ENCODE data around the gene CELSR3.

Gene CELSR3, protein sequence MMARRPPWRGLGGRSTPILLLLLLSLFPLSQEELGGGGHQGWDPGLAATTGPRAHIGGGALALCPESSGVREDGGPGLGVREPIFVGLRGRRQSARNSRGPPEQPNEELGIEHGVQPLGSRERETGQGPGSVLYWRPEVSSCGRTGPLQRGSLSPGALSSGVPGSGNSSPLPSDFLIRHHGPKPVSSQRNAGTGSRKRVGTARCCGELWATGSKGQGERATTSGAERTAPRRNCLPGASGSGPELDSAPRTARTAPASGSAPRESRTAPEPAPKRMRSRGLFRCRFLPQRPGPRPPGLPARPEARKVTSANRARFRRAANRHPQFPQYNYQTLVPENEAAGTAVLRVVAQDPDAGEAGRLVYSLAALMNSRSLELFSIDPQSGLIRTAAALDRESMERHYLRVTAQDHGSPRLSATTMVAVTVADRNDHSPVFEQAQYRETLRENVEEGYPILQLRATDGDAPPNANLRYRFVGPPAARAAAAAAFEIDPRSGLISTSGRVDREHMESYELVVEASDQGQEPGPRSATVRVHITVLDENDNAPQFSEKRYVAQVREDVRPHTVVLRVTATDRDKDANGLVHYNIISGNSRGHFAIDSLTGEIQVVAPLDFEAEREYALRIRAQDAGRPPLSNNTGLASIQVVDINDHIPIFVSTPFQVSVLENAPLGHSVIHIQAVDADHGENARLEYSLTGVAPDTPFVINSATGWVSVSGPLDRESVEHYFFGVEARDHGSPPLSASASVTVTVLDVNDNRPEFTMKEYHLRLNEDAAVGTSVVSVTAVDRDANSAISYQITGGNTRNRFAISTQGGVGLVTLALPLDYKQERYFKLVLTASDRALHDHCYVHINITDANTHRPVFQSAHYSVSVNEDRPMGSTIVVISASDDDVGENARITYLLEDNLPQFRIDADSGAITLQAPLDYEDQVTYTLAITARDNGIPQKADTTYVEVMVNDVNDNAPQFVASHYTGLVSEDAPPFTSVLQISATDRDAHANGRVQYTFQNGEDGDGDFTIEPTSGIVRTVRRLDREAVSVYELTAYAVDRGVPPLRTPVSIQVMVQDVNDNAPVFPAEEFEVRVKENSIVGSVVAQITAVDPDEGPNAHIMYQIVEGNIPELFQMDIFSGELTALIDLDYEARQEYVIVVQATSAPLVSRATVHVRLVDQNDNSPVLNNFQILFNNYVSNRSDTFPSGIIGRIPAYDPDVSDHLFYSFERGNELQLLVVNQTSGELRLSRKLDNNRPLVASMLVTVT (N-terminal part only)

DNA sequence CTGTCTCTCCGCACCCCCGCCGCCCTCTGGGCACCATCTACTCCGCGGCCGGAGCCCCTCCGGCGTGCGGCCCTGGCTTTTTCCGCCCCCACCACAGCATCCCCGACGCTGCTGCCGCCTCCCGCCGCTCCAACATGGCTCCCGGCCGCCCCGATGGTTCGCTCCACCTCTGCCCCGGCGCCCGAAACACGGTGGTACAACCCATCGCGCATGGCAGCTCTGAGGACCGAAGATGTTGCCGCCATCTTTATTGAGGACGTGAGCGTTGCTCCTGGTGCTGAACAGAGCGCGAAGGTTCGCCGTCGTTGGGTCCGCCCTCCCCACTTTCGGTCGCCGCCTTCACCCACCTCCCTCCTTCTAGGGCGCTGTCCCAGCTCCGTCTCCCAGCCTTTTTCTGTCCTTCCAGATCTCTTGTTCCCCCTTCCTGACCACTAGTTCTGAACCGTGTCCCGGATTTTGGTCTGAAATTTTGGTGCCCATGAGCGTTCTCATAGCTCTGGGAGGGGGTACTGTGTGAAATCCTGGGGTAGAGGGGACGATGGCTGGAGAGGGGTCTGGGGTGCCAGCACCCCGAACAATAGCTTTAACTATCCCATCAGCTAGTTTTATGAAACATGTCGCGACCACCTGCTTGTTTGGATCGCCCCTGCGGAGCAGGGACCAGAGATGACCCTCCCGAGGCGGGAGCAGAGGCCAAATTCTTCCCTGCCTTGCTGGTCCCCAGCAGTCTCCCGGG is at the start of gene CELSR3:
CELSR3 (minus strand) TSS at position 134 of the 736 bp plus-strand sequence. CDS start 252 bp downstream, outside the sequence.
- H3K9ac ChIP-seq (ENCODE audit: insufficient read length, low read depth): peak within 1 kb of the TSS; percentile 98
- peaks cover 7% of the 10 kb centered on the region for H3K27me3 ChIP-seq (ENCODE audit: insufficient read depth, insufficient read length)
- no peaks in the 10 kb centered on the region for H3K9me3 ChIP-seq (ENCODE audit: insufficient read depth, low read length)
- H3K4me1 ChIP-seq (ENCODE audit: insufficient read depth, insufficient read length): peaks cover 10% of the 10 kb centered on the region
- H3K4me3 ChIP-seq (ENCODE audit: insufficient read length, low read depth): peak within 1 kb of the TSS; percentile 93
- peaks cover 34% of the 10 kb centered on the region for H3K36me3 ChIP-seq (ENCODE audit: insufficient read depth, insufficient read length, low read length)
- DNase-seq (ENCODE audit: low read depth, low spot score): peak; percentile 87
- TF ChIP-seq ZNF274 (IDR thresholded peaks at IDR 0.05; ENCODE audit: low read depth, low read length) (no peak), YY1 (IDR thresholded peaks at IDR 0.05; ENCODE audit: insufficient read depth, insufficient read length) (peak; percentile 89)

DNA sequence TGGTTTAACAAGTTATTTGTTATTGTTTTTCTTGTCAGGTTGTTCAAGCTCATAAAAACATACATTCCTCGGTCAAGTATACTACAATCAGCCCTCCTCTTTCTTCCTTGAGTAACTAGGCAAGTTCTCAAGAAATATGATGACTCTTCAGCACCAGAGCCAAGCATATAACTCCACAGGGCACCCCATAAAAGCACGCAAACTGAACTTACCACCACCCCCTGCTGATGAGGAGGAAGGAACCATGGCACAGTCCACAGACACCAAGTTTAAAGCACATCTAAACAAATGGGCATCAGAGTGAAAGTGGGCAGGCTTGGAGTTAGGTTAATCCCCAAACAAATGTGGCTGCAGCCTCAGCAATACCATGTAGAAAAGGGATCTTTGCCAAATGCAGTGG is 49.0 kb upstream of the CELSR3 start:
- DNase-seq (ENCODE audit: low read depth, low spot score): no peak
- Histone ChIP-seq H3K9me3 (ENCODE audit: insufficient read depth, low read length) (no peaks in the 10 kb centered on the region), H3K4me1 (ENCODE audit: insufficient read depth, insufficient read length) (peaks cover 7% of the 10 kb centered on the region), H3K36me3 (ENCODE audit: insufficient read depth, insufficient read length, low read length) (peaks cover 74% of the 10 kb centered on the region), H3K27me3 (ENCODE audit: insufficient read depth, insufficient read length) (no peaks in the 10 kb centered on the region), H3K9ac (ENCODE audit: insufficient read length, low read depth) (no peak overlapping the region), H3K4me3 (ENCODE audit: insufficient read length, low read depth) (no peak overlapping the region)
- no peak for TF ChIP-seq SUZ12 (IDR thresholded peaks at IDR 0.05; ENCODE audit: extremely low read depth, insufficient read depth, insufficient read length)

DNA sequence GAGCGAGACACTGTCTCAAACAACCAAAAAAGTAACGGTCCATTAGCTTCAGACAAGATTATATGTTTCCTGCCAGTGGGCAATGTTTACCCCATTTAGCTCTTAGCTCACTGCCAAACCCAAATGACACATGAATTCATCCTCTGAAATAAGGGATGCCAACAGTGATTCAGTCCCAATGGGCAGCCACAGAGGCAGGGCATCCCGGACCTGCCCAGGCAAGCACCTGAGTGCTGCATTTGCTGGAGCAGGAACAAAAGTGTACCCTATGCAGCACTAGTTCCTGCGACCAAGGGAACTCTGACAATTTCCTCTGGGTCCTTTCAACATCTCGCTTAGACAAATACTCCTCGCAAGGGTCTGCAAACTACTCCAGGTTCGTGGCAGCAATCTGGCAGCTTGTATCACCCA is 46.4 kb upstream of the CELSR3 start:
- TF ChIP-seq ZNF274 (IDR thresholded peaks at IDR 0.05; ENCODE audit: low read depth, low read length) (no peak), SUZ12 (IDR thresholded peaks at IDR 0.05; ENCODE audit: extremely low read depth, insufficient read depth, insufficient read length) (no peak), YY1 (IDR thresholded peaks at IDR 0.05; ENCODE audit: insufficient read depth, insufficient read length) (no peak)
- DNase-seq (ENCODE audit: low read depth, low spot score): no peak
- H3K36me3 ChIP-seq (ENCODE audit: insufficient read depth, insufficient read length, low read length): peaks cover 81% of the 10 kb centered on the region
- H3K9me3 ChIP-seq (ENCODE audit: insufficient read depth, low read length): no peaks in the 10 kb centered on the region
- peaks cover 7% of the 10 kb centered on the region for H3K4me1 ChIP-seq (ENCODE audit: insufficient read depth, insufficient read length)
- H3K9ac ChIP-seq (ENCODE audit: insufficient read length, low read depth): no peak overlapping the region
- H3K4me3 ChIP-seq (ENCODE audit: insufficient read length, low read depth): no peak overlapping the region
- no peaks in the 10 kb centered on the region for H3K27me3 ChIP-seq (ENCODE audit: insufficient read depth, insufficient read length)

DNA sequence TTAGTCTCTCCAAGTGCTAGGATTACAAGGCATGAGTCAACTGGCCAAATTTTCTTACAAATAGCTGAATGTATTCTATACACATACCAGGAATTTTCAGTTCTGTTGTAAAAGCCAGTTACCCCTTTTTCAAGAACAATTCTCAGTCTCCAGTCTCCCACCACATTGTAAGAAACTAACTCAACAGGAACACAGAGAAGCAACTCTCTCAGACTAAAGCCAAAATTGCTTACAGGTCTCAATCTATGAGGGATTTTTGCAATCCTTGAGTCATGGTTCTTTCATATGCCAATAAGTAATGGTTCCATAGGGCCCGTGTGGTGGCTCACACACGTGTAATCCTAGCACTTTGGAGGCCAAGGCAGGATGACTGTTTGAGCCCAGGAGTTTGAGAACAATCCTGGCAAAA is 45.8 kb upstream of the CELSR3 start:
- H3K9ac ChIP-seq (ENCODE audit: insufficient read length, low read depth): no peak overlapping the region
- H3K4me1 ChIP-seq (ENCODE audit: insufficient read depth, insufficient read length): peaks cover 7% of the 10 kb centered on the region
- H3K9me3 ChIP-seq (ENCODE audit: insufficient read depth, low read length): no peaks in the 10 kb centered on the region
- DNase-seq (ENCODE audit: low read depth, low spot score): no peak
- H3K36me3 ChIP-seq (ENCODE audit: insufficient read depth, insufficient read length, low read length): peaks cover 79% of the 10 kb centered on the region
- H3K27me3 ChIP-seq (ENCODE audit: insufficient read depth, insufficient read length): no peaks in the 10 kb centered on the region
- H3K4me3 ChIP-seq (ENCODE audit: insufficient read length, low read depth): no peak overlapping the region
- TF ChIP-seq YY1 (IDR thresholded peaks at IDR 0.05; ENCODE audit: insufficient read depth, insufficient read length) (no peak), ZNF274 (IDR thresholded peaks at IDR 0.05; ENCODE audit: low read depth, low read length) (no peak), SUZ12 (IDR thresholded peaks at IDR 0.05; ENCODE audit: extremely low read depth, insufficient read depth, insufficient read length) (no peak)

DNA sequence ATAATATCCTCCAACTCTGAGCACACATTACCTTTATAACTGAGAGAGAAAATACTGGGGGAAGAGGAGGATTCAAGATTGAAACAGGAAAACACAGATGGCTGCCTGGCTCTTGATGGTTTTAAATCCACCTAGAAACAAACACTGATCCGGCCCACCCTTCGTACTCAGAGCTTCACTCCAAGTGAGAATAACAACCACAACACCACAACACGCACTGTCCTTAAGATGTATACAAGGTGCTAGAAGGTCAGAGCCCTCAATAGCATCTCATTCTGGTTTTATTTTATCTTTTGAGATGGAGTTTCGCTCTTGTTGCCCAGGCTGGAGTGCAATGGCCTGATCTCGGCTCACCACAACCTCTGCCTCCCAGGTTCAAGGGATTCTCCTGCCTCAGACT is 44.5 kb upstream of the CELSR3 start:
- no peaks in the 10 kb centered on the region for H3K27me3 ChIP-seq (ENCODE audit: insufficient read depth, insufficient read length)
- no peak overlapping the region for H3K4me3 ChIP-seq (ENCODE audit: insufficient read length, low read depth)
- H3K36me3 ChIP-seq (ENCODE audit: insufficient read depth, insufficient read length, low read length): peaks cover 74% of the 10 kb centered on the region
- TF ChIP-seq SUZ12 (IDR thresholded peaks at IDR 0.05; ENCODE audit: extremely low read depth, insufficient read depth, insufficient read length) (no peak), ZNF274 (IDR thresholded peaks at IDR 0.05; ENCODE audit: low read depth, low read length) (no peak), YY1 (IDR thresholded peaks at IDR 0.05; ENCODE audit: insufficient read depth, insufficient read length) (no peak)
- H3K9me3 ChIP-seq (ENCODE audit: insufficient read depth, low read length): no peaks in the 10 kb centered on the region
- DNase-seq (ENCODE audit: low read depth, low spot score): no peak
- peak overlapping the region; percentile 18 for H3K9ac ChIP-seq (ENCODE audit: insufficient read length, low read depth)
- H3K4me1 ChIP-seq (ENCODE audit: insufficient read depth, insufficient read length): peaks cover 6% of the 10 kb centered on the region

DNA sequence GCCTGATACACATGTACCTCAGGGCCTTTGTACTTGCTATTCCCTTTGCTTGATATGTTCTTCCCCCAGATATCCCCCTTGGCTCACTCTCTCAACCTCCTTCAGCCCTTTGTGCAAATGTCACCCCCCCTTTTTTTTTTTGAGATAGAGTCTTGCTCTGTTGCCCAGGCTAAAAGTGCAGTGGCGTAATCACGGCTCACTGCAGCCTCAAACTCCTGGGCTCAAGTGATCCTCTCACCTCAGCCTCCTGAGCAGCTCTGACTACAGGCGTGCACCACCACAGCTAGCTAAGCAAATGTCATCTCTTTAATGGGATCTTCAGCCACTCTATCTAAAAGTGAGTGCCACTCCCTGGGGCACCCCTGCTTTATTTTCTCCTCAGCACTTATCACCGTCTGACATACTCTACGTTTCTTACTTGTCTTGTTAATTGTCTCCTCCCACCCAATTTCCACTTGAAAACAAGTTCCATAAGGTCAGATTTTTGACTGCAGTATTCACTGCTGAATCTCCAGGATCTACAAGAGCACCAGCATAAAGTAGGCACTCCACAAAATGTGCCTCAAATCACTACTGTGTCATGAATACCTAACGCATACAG is 39.7 kb upstream of the CELSR3 start:
- no peak for TF ChIP-seq SUZ12 (IDR thresholded peaks at IDR 0.05; ENCODE audit: extremely low read depth, insufficient read depth, insufficient read length)
- no peak for TF ChIP-seq ZNF274 (IDR thresholded peaks at IDR 0.05; ENCODE audit: low read depth, low read length)
- no peak for TF ChIP-seq YY1 (IDR thresholded peaks at IDR 0.05; ENCODE audit: insufficient read depth, insufficient read length)
- no peak overlapping the region for H3K9ac ChIP-seq (ENCODE audit: insufficient read length, low read depth)
- H3K4me3 ChIP-seq (ENCODE audit: insufficient read length, low read depth): no peak overlapping the region
- H3K36me3 ChIP-seq (ENCODE audit: insufficient read depth, insufficient read length, low read length): peaks cover 68% of the 10 kb centered on the region
- H3K4me1 ChIP-seq (ENCODE audit: insufficient read depth, insufficient read length): peaks cover 7% of the 10 kb centered on the region
- H3K27me3 ChIP-seq (ENCODE audit: insufficient read depth, insufficient read length): no peaks in the 10 kb centered on the region
- no peak for DNase-seq (ENCODE audit: low read depth, low spot score)
- H3K9me3 ChIP-seq (ENCODE audit: insufficient read depth, low read length): no peaks in the 10 kb centered on the region

All from NT2/D1 (cell line).